Endometrial microvascular endothelial cells (primary cell): ENCODE results near the gene ARHGAP19. TPM values are rescaled to one million over a fixed set of nuclear protein-coding genes. Genes with fewer than 3 reads are reported as not detected.

ENCODE experiments used
- in situ Hi-C: cut with HindIII; loops from 2 replicates; pipeline ENCODE4 v1.10.0; 2017; ENCODE audit warnings: low sequenced_read_pairs, low pct_unique_long_range_greater_than_20kb; ENCODE audit errors: inconsistent ontology term
- total RNA-seq: library from RNA; depleted of rRNA; stranded (reverse); fragments of >200 nt; gene quantifications from one replicate; pipeline ENCODE4 v1.2.3, GENCODE V29; 2015; ENCODE audit errors: inconsistent ontology term

ARHGAP19 gene
- total RNA-seq: 13.8 TPM

GRCh38 chr10:97292097-97292861, at the start of gene ARHGAP19:
TSS of gene ARHGAP19 (minus strand) at chr10:97292637. CDS start at chr10:97292627, 10 bp downstream.
- in situ Hi-C loops: no loop called here

- in situ Hi-C loops: no loop called here
Observed at GRCh38 chr10:97341416-97341815, 49.0 kb upstream of the ARHGAP19 start.

- in situ Hi-C loops: no loop called here
Observed at GRCh38 chr10:97338041-97338440, 45.6 kb upstream of the ARHGAP19 start.

GRCh38 chr10:97336942-97337831, 44.8 kb upstream of the ARHGAP19 start:
- in situ Hi-C loops: no loop called here

- in situ Hi-C loops: no loop called here
Observed at GRCh38 chr10:97336446-97336845, 44.0 kb upstream of the ARHGAP19 start.

- in situ Hi-C loops: no loop called here
Observed at GRCh38 chr10:97336006-97336405, 43.6 kb upstream of the ARHGAP19 start.

- in situ Hi-C loops: no loop called here
Observed at GRCh38 chr10:97335188-97335619, 42.8 kb upstream of the ARHGAP19 start.

GRCh38 chr10:97334370-97335175, 42.1 kb upstream of the ARHGAP19 start, which contains the start of gene FRAT2:
TSS of gene FRAT2 (minus strand) at chr10:97334729. CDS start at chr10:97334572, 157 bp downstream.
- in situ Hi-C loops: no loop called here

GRCh38 chr10:97333601-97334369, 41.3 kb upstream of the ARHGAP19 start:
- in situ Hi-C loops: no loop called here

GRCh38 chr10:97333351-97333600, 40.8 kb upstream of the ARHGAP19 start:
- in situ Hi-C loops: no loop called here

- in situ Hi-C loops: no loop called here
Observed at GRCh38 chr10:97332591-97333350, 40.3 kb upstream of the ARHGAP19 start.

- in situ Hi-C loops: no loop called here
Observed at GRCh38 chr10:97331153-97331703, 38.8 kb upstream of the ARHGAP19 start.

- in situ Hi-C loops: no loop called here
Observed at GRCh38 chr10:97329766-97330165, 37.3 kb upstream of the ARHGAP19 start.

- in situ Hi-C loops: no loop called here
Observed at GRCh38 chr10:97328646-97329453, 36.4 kb upstream of the ARHGAP19 start.

GRCh38 chr10:97327348-97328294, 35.2 kb upstream of the ARHGAP19 start:
- in situ Hi-C loops: no loop called here

- in situ Hi-C loops: no loop called here
Observed at GRCh38 chr10:97325754-97326153, 33.3 kb upstream of the ARHGAP19 start.
